GM12801 (cell line): Measurements from ENCODE around the gene MS4A18.

Experiments used
- TF ChIP-seq, protein P1 (sequence below): IDR thresholded peaks from one replicate; pipeline ENCODE4 v1.5.1; 2011; ENCODE audit warnings: control low read depth; ENCODE audit not compliant: insufficient read length; ENCODE audit errors: extremely low read depth

Gene MS4A18

DNA sequence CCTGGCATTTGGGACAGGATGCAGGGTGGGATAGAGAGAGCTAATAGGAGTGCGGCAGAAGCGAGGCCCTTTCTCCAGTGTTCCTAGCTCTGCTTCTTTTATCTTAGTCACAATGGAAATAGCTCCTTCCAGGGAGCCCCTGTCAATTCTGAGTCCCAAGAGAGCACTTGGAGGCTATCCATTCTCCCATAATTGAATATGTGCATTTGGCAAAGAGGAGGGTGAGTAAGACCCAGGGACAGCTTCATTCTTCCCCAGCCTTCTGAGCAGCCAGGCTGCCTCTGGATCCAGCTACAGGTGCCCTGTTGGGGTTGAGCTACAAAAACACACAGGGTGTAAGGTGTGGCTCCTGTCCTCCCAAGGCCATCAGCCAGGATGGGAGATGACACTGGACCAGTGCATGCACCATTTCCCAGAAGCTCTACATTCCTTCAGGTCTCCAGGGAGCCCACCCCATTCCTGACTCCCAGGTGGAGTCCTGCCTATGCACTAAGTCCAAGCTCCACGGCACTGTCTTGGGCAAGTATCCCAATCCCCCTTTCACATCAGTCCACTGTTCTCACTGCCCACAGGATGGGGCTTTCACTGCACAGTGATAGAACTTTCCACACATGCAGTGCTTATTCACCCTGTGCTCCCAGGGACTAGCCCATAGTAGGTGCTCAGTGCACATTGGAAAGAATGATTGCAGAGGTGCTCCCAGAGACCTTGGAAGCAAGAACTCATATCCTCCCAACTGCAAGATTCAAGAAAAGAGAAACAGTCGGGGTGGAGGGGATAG lies 66.8 kb downstream of the MS4A18 start:
- TF ChIP-seq, protein P1, sequence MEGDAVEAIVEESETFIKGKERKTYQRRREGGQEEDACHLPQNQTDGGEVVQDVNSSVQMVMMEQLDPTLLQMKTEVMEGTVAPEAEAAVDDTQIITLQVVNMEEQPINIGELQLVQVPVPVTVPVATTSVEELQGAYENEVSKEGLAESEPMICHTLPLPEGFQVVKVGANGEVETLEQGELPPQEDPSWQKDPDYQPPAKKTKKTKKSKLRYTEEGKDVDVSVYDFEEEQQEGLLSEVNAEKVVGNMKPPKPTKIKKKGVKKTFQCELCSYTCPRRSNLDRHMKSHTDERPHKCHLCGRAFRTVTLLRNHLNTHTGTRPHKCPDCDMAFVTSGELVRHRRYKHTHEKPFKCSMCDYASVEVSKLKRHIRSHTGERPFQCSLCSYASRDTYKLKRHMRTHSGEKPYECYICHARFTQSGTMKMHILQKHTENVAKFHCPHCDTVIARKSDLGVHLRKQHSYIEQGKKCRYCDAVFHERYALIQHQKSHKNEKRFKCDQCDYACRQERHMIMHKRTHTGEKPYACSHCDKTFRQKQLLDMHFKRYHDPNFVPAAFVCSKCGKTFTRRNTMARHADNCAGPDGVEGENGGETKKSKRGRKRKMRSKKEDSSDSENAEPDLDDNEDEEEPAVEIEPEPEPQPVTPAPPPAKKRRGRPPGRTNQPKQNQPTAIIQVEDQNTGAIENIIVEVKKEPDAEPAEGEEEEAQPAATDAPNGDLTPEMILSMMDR = no peak

DNA sequence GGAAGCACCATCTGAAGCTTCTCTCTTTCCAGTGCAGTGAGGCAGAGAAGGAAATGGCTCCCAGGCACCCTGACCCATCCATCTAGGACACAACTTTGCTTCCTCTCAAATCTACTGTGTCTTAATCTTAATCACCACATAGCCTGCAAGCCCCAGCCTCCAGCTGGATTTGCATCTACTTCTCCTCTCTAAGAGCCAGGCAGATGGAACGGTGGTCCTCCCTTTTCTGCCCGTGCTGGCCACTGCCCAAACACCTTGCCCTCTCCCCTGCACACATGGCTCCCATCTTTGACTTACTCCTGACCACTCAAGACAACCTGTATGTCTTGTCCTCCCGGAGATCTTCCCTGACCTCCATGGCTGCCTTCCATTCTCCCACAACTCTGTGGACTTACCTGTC lies 68.0 kb downstream of the MS4A18 start:
- TF ChIP-seq, protein P1 = no peak
